Activated CD4-positive, CD25-positive, alpha-beta regulatory T cell treated with anti-CD3 and anti-CD28 coated beads, Interleukin-2, amount 50 U/mL, for 16 hours (primary cell): Measurements from ENCODE around the gene GRIK4.

ENCODE experiments used
- DNase-seq: peaks from one replicate; pipeline ENCODE4 v3.0.0-alpha.2; 2020; ENCODE audit warnings: low read depth, low spot score

GRIK4 gene

DNA sequence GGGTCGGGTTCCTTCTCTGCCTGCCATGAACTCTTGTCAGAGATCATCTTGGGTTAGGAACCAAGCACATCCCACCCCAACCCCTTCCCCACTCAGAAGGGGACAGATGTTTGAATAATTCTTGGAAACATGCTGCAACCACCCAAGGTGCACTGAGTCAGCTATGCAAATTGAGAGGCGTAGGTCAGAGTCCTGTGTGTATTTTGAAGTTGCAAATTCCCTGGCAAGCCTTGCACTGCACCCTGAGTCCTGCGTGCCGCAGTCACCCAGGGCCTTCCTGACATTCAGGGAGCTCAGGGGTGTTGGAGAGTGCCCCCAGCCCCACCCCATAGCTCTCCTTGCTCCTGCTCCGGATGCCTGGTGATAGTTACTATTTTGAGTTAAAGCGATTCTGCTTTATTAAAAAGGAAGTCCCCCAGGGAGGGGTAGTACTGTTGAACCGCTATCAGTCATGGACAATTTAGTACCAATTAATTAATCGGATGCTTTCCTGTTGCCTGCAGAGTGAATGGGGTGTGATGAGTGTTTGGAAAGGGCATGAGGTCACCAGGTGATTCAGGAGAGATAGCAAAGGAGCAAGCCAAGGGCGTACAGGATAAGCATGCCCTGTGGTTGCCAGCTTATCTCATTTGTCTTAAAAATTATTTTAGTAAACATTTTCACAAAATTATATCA is 123.7 kb downstream of the GRIK4 start:
- no peak for DNase-seq

GRCh38 chr11:120637131-120637530 is 125.6 kb downstream of the GRIK4 start:
- DNase-seq: no peak

DNA sequence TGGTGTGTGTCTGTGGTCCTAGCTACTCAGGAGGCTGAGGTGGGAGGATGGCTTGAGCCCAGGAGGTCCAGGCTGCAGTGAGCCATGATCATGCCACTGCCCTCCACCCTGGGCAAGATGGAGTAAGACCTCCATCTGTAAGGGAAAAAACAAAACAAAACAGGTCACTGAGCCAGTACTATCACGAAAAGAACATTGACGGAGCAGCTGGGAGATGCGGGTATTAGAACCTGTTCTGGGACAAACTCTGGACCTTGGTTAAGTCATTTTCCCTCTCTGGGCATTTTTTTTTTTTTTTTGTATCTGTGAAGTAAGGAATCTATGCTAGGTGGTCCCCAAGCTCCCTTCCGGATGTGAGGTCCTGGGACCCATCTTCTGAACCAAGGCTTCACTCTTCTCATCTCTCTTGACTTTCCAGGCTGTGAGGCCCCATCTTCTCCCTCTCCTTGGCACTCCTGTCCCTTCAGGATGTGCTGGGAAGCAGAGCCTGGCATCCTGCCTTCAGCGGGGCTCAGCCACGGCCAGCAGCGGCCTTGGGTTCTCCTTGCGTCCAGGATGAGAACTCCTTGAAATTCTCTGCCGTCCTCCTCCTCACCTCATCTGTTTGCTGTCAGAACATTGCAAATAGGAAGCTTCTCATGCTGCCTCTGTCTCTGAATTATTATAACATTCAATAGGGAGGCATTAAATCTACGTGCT is 130.8 kb downstream of the GRIK4 start:
- no peak for DNase-seq

- no peak for DNase-seq
Observed at GRCh38 chr11:120643284-120643683, 131.7 kb downstream of the GRIK4 start.

DNA sequence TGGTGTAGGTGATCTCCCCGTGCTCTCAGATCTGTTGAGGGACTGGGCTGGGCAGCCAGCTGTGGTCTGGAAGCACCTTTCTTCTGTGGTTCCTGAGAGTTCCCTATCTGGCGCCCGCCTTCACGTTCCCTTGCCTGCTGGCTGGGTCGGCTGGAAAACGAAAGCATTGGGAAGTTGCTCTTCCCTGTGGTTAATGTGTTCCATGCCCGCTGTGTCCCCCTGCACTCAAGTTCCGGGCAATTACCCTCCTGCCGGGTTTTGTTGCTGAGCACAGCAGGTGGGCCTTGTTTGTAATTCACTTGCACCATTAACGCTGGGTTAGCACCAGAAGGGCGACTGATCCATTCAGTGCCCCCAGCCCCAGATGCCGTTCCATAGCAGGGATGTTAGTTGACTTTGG is 134.1 kb downstream of the GRIK4 start:
- DNase-seq: no peak

GRCh38 chr11:120646206-120646605 is 134.7 kb downstream of the GRIK4 start:
- DNase-seq: no peak

DNA sequence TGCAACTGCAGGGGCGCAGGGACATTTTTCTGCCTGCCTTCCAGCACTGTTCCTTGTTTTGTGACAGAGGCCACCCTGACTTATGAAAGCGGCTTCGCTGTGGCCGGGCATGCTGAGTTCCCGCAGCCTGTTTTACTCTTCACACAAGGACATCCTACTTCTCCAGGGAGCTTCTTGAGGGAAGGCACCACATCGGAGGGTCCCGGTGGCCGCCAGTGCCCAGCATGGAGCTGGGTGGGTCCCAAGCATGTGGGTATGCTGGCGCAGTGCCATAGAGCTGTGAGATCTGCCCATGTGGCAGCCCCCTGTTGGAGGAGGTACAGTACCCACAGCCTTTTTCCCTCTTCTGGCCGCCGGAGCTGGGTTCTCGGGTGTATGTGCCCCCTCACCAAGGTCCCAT is 136.1 kb downstream of the GRIK4 start:
- no peak for DNase-seq

- DNase-seq: no peak
Observed at GRCh38 chr11:120648771-120649170, 137.2 kb downstream of the GRIK4 start.

GRCh38 chr11:120649316-120649715 is 137.8 kb downstream of the GRIK4 start:
- DNase-seq: no peak

DNA sequence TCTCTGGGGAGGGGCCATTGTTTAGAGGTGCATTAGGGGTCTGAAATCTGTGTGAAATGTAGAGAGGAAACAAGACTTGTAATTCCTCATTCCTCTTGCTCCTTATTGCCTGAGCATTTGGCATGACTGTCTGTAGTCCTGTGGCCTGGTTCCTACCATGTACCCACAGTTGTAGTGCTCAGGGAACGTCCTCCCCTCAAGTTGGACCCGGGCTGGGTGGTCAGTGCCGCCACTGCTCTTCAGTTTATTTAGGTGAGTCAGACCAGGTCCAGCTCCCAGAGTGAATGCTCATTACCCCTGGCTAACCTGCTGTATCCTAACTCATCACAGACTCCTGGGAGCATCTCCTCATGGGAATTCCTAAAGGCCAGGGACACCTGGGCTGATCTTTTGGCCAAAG is 139.8 kb downstream of the GRIK4 start:
- DNase-seq: no peak

GRCh38 chr11:120651836-120652235 is 140.3 kb downstream of the GRIK4 start:
- DNase-seq: no peak

DNA sequence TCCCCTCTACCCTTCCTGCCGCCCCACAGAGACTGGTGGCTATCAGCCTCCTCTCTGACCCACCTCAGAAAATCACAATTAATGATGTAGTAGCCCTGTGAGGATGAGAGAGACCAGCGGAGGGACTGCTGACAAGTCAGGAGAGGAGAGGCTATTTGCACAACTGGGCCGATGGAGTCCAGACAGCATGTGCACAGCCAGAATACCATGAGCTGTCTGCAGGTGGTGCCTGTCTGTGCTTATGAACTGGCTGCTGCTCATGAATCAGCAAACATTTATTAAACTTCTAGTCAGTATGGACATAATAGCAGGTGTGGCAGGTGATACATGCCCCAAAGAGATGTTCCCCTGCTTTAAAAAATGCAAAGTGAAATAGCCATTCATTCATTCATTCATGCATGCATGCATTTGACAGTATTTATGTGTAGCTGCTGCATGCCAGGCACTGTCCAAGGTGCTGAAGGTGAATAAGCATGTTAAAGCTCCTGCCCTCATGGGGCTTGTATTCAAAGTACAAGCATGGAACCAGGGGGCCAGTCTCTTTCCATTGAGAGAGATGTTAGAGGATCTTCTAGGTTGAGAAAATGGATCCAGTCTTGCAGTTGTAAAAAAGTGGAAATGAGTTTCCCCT is 141.3 kb downstream of the GRIK4 start:
- DNase-seq: no peak

DNA sequence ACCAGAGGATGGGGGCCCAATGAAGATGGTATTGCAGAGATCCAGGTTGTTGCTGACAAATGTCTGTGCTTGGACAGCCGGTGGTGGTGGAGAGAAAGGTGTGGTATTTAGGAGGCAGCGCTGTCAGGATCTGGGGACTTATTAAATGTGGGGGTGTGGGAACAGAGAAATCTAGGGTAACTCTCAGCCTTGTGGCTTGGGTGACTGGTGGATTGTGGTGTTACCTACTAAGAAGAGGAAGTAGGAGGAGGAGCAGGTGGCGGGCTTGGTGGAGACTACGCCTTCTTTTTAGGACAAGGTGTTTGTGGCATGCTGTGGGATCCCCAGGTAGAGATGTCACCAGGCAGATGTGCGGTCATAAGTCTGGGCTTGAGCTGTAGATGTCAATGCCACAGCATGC is 144.0 kb downstream of the GRIK4 start:
- DNase-seq: no peak

GRCh38 chr11:120657306-120658070 is 145.9 kb downstream of the GRIK4 start:
- no peak for DNase-seq

DNA sequence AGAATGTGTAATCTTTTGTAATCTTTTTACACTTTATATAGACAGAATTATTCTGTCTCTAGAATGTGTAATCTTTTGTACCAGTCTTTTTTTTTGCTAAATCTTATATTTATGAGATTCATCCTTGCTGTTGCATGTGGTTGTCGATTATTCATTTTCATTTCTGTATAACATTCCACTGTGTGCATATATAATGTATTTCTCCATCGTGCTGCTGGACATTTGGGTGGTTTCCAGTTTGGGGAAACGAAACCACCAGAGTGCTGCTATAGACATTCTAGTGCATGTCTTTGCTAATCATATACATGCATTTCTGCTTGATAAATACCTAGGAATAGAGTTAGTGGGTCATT is 146.5 kb downstream of the GRIK4 start:
- no peak for DNase-seq

DNA sequence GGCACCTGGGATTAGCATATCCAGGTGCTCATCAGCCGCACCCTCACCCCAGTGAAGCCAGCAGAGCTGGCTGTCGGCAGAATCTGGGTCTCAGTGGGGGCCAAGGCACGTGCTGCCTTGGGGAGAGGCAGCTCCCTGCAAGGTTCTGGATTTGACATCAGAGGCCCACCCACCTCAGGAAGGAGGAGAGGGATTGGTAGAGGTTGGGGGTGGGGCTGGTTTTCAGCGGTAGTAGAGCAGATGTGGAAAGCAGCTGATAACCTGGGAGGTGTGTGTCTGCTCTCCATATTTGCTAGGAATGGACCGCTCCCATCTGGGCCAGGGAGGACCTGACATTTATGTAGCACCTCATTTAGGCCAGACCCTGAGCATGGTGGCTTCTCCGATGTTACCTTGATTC is 147.5 kb downstream of the GRIK4 start:
- no peak for DNase-seq

- DNase-seq: no peak
Observed at GRCh38 chr11:120660024-120660565, 148.5 kb downstream of the GRIK4 start.

- DNase-seq: no peak
Observed at GRCh38 chr11:120662071-120662676, 150.6 kb downstream of the GRIK4 start.

GRCh38 chr11:120663142-120663541 is 151.6 kb downstream of the GRIK4 start:
- no peak for DNase-seq

GRCh38 chr11:120666121-120666639 is 154.6 kb downstream of the GRIK4 start:
- DNase-seq: no peak

DNA sequence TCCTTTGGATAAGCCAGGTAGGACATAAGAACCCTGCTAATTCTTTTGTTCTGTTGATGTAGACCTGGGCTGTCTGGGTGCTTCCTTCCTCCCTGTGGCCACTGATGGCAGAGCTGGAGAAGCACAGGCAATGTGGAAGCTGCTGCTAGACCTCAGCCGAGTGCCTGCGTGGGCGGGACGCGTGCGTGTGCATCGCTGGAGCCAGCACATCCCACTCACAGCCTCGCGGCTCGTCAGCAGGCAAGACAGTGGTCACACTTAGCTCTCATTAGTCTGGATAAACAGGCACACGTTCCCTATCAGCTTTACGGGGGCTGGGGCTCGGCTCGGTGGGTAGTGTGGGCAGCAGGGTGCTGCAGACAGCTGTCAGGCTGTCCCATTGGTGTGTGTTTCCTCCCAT is 155.7 kb downstream of the GRIK4 start:
- no peak for DNase-seq
